Urothelium cell line (cell line): Measurements from ENCODE around the gene SRGAP3.
A peak's percentile ranks its signal among the peaks of the same experiment; 100 is the strongest.

ENCODE experiments used
- DNase-seq: peaks from one replicate; pipeline ENCODE4 v3.0.0; 2011; ENCODE audit warnings: low spot score, mixed read lengths
- FAIRE-seq: peaks from 2 replicates; lab custom pipeline; 2011; peaks lifted over from hg19 to GRCh38; lab: Jason Lieb, UNC

Gene SRGAP3

GRCh38 chr3:8979262-8979661 lies 270.2 kb downstream of the SRGAP3 start:
- no peak for FAIRE-seq
- DNase-seq, result no peak

- FAIRE-seq (no peak), DNase-seq (no peak)
Observed at GRCh38 chr3:8978551-8978950, 270.9 kb downstream of the SRGAP3 start.

DNA sequence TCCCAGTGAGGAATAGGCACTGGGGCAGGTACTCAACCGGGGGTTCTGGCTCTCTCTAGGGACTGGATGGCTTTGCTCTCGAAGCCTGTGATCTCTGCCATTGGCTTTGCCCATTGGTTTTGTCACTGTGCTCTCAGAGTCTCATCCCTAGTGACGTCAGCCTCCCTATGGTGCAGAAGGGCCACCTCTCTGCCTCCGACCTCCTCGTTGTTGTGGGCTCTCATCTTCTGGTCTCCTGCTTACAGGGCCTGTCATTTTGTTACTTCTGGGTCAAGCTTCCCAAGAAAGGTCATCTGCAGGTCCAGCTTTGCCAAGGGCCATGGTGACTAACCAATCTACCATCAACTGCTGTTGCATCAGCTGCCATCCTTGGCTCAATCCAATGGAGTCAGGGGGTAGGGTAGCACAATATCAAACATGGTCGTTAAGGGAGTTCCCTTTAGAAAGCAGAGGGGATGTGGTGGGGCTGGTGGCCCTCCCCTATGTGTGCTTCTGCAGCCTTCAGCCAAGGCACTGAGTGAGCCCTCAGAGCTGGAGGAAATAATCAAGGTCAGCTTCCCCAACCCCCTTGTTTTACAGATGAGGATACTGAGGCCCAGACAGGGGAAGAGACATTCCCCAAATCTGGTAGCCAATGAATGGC lies 272.8 kb downstream of the SRGAP3 start:
- DNase-seq, result no peak
- FAIRE-seq, result no peak

GRCh38 chr3:8975081-8976020 lies 274.1 kb downstream of the SRGAP3 start:
- DNase-seq (no peak), FAIRE-seq (no peak)

- FAIRE-seq (no peak), DNase-seq (no peak)
Observed at GRCh38 chr3:8974458-8974857, 275.0 kb downstream of the SRGAP3 start.

DNA sequence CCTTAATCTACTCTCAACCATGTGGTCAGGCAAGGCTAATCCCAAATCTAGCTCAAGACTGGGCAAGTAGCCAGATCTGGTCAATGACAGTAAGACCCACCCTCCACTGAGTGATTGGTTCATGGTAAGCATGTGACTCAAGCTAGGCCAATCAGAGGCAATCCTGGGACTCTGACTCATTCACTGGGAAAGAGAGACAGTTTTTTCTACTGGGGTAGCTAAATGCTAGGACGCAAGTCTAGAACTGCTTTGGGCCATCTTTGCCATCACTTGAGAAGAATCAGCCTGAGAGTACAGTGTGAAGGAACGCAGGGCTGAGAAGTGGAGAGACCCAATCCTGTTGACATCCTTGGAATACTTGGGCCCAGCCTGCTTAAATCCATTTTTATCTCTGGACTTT lies 276.8 kb downstream of the SRGAP3 start:
- peak; percentile 32 for DNase-seq
- no peak for FAIRE-seq

DNA sequence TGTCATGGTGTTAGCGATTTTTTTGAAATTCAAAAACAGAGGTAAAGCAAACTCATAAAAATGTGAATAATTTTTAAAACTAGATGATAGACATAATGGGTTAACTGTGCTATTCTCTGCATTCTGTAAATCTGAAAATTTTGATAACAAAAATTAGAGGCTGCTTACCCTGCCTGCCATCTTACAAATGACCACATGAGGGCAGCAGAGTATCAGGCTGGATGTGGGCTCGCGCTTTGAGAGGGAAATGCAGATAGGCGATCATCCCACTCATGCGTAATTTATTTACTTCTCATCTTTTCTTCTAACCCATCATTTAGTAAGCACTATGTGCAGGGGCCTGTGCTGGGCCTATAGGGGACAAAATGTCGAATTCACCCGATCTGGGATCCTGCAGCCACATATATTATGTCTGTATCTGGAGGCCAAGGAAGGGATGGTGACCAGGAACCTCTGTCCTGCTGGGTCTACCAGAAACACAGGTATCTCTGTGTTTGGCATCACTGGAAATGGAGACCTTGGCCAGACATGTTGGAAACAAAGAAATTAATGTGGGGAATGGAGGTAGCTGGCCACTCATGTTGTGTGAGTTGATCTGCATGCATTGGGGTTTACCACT lies 278.4 kb downstream of the SRGAP3 start:
- peak; percentile 69 for DNase-seq
- FAIRE-seq, result peak; percentile 13

GRCh38 chr3:8969241-8969640 lies 280.2 kb downstream of the SRGAP3 start:
- FAIRE-seq (no peak), DNase-seq (no peak)

DNA sequence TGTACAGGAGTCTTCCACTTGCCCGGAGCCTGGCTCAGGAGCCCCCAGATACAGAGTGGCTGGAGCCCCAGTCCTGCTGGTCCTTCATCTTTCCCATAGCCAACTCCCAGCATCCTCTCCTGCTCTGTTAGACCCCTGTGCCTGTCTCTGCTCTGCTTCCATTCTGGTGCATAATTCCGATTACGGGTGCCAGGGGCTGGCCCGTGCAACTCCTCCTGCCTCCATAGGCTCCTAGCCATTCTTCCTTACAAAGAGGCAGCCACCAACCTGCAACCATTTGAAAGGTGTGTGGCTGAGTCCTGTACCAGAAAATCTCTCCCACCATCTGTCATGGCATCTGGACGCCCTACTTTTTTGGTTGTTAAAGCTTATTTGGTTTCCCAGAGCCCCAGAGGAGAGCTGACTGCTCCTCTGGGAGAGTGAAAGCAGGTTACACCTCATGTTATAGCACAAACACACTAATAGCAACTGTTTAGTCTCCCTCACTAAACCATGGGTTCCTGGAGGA lies 281.0 kb downstream of the SRGAP3 start:
- DNase-seq (no peak), FAIRE-seq (no peak)

DNA sequence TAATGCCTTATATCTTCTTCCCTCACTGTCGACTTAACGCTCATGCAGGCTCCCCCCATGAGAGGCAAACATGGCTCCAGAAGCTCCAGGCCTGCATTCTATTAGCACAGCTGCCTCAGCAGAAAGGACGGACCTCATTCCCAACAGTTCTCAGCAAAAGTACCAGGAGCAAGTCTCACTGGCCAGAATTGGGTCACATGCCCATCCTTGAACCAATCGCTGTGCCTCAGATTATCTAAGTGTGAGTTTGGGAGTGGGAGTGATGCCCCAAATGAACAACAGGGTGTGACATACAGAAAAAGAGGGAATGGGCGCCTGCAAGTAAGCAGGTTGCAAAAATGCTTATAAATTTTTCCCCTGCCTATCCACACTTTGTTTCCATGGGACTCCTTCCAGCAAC lies 281.9 kb downstream of the SRGAP3 start:
- DNase-seq (no peak), FAIRE-seq (no peak)

GRCh38 chr3:8966820-8967348 lies 282.6 kb downstream of the SRGAP3 start:
- DNase-seq (no peak), FAIRE-seq (no peak)

GRCh38 chr3:8966150-8966819 lies 283.2 kb downstream of the SRGAP3 start:
- FAIRE-seq (no peak), DNase-seq (no peak)

DNA sequence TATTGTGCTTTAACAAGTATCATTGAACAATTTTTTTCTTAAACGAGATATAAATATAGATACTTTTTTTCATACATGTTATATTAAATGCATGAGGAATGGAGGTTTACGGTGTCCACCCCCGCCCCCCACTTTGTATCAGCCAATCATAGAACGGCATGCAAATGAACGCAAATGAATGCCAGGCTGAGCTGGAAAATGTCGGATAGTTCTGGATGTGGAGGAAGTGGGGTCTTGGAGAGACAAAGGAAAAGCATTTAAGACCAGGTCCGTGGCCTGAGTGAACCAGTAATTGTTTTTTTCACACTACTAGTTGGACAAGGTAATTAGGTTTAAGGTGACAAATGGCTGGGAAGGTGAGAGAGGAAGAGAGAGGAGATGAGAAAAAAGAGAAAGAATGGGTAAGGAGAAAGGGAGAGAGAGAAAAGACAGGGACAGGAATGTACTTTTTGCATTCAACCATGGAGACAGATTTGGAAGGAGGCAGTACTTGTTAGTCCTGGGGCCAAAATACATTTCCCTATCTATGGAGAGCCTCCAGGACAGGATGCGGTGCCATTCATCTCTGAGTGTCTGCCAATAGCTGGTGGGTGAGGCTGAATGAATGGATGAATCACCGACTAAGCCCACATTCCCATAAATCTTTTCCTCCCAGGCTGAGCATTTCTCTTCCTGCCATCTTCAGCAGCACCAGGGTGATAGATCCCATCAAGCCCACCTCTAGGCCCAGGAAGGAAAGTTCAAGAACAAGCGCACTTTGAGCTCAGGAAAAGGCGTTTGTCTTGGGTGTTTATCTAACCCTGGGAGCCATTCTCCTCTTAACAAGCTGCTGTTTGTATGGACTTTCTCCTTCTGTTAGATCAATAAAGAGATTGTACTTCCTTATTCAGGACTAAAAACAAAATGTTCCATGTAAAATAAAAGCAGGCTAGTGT lies 284.7 kb downstream of the SRGAP3 start:
- FAIRE-seq (no peak), DNase-seq (peak; percentile 87)

- DNase-seq (peak; percentile 95), FAIRE-seq (no peak)
Observed at GRCh38 chr3:8963137-8963853, 286.2 kb downstream of the SRGAP3 start, which contains the start of gene RAD18. Gene RAD18, minus strand, starts transcription at chr3:8963472. Its CDS starts 87 bp downstream, at chr3:8963385.

DNA sequence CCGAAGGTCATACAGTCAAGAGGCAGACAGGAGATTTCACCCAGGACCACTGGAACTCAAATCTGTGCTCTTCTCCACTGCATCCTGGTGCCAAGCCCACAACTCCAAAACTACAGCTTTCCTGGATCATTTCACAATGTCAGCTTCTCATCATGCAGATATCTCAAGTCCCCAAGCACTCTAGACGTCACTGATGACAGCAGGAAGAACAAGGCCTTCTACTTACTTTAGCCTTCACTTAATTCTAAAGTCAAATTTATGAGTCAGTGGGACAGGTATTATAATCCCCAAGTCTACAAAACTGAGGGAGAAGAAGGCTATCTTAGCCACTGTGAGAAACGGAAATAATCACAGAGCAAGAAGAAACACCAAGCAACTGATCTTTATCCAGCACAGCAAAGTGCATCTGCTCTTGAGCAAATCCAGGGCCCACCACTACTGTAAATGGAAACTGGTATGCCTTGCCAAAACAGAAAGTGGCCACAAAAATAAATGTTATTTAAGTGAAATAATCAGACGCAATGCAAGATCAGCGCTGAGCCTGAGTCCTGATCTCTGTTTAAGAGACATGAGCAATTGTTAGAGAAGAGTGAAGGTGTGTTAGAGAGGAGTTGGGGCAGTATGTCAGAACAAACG lies 287.1 kb downstream of the SRGAP3 start:
- DNase-seq, result no peak
- no peak for FAIRE-seq

DNA sequence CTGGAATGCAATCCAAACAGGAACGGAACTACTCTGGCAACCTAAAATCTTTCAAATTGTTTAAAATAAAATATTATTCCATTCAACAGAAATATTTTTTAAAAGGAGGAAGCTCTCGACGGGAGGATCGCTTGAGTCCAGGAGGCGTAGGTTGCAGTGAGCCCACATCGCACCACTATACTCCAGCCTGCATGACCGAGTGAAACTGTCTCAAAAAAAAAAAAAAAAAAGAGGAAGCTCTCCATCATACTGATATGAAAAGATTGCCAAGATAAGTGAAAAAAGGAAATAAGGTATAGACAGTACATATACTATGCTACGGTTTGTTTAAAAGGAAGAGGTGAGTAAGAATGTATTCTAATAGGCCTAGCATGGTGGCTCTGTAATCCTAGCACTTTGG lies 289.8 kb downstream of the SRGAP3 start:
- DNase-seq (no peak), FAIRE-seq (no peak)

- FAIRE-seq (no peak), DNase-seq (no peak)
Observed at GRCh38 chr3:8954938-8955763, 294.3 kb downstream of the SRGAP3 start.

DNA sequence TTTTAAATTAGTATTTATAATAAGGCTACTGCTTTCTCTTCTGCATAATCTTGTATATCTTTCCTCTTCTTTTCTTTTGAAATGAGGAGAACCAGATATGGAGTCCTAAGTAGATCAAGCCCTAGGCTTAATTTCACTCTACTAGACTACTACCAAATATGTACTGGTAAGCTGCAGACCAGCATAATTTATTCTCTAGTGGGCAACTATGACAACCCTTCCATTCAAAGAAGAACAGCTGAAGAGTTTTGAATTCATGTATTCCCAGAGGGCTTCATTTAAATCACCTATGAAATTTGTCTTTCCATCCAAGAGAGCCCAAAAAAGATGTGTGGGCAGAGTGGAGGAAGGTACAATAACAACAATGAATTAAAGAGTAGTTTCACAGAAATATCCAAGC lies 296.1 kb downstream of the SRGAP3 start:
- DNase-seq (no peak), FAIRE-seq (no peak)
